Stimulated activated CD8-positive, alpha-beta memory T cell treated with anti-CD3 and anti-CD28 coated beads, Interleukin-4, amount 100 ng/mL, for 24 hours (primary cell): ENCODE data around the gene CYP2B6.
"Not testable (repeated sequence)": the region's sequence is repeated elsewhere in the genome, so short reads cannot be mapped to it uniquely, and the experiment has no call there.

Experiments used
- DNase-seq: peaks from one replicate; pipeline ENCODE4 v3.0.0-alpha.2; 2020; ENCODE audit warnings: low read depth

Gene CYP2B6

DNA sequence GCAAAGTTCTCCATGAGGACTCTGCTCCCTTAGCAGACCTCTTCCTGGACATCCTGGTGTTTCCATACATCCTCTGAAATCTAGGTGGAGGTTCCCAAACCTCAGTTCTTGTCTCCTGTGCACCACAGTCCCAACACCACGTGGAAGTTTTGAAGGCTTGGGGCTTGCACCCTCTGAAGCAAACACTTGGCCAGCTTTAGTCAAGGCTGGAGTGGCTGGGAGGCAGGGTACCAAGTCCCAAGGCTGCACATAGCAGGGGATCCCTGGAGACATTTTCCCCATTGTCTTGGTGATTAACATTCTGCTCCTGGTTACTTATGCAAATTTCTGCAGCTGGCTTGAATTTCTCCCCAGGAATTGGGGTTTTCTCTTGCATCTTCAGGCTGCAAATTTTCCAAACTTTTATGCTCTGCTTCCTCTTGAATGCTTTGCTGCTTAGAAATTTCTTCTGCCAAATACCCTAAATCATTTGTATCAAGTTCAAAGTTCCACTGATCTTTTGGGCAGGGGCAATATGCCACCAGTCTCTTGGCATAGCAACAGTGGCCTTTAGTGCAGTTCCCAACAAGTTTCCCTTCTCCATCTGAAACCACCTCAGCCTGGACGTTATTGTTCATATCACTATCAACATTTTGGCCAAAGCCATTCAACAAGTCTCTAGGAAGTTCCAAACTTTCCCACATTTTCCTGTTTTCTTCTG lies 10.2 kb upstream of the CYP2B6 start:
- not testable (repeated sequence) for DNase-seq

DNA sequence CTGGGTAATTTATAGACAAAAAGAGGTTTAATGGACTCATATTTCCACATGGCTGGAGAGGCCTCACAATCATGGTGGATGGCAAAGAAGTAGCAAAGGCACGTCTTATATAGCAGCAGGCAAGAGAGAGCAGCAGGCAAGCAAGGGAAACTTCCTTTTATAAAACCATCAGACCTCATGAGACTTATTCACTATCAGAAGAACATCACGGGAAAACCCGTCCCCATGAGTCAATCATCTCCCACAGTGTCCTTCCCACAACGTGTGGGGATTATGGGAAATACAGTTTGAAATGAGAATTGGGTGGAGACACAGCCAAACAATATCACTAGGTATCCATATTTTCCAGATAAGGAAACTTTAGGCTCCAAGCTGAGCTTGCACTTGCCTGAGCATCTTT lies 9.5 kb upstream of the CYP2B6 start:
- DNase-seq: no peak

DNA sequence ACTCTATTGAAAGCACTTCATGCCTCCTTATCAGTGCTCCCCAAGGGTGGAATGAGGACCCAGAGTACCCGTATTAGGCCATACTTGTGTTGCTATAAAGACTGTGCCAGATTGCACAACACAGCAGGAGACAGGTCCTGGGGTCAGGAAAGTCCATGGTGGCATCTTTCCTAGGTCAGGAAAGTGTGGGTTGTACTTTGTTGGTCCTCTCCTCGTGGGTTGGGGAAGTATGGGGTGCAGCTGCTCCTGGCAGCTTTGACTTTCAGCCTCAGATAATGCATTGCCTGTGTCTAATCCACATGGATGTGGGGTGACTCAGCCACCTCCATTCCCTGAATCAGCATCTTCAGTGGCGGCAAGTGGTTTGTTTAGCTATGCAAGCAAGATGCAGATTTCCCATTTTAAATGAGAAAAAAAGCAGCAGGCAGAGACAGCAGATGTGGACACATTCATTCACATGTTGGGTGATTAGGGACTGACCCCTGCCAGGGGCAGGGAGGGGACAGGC lies 8.4 kb upstream of the CYP2B6 start:
- no peak for DNase-seq

GRCh38 chr19:40989453-40989852 lies 1.6 kb upstream of the CYP2B6 start:
- DNase-seq: no peak

DNA sequence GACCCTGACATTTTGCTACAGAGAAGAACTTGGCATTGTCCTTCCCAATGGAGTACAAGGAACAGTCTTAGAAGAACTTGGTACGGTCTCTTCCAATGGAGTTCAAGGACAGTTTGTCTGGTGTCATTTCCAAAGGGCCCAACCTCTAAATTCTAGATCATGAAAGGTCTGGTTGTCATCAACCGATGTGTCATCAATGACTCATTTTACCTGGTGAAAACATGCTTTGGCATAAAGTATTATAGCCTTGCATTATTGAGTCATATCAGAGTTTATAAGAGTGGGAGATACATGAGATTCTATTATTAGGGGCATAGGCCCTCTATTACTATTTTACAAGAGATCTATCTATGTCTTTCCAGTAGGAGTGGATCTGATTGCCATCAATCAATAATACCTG lies 4.3 kb downstream of the CYP2B6 start:
- no peak for DNase-seq

DNA sequence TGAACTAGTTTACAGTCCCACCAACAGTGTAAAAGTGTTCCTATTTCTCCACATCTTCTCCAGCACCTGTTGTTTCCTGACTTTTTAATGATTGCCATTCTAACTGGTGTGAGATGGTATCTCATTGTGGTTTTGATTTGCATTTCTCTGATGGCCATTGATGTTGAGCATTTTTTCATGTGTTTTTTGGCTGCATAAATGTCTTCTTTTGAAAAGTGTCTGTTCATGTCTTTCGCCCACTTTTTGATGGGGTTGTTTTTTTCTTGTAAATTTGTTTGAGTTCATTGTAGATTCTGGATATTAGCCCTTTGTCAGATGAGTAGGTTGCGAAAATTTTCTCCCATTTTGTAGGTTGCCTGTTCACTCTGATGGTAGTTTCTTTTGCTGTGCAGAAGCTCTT lies 7.9 kb downstream of the CYP2B6 start:
- not testable (repeated sequence) for DNase-seq

DNA sequence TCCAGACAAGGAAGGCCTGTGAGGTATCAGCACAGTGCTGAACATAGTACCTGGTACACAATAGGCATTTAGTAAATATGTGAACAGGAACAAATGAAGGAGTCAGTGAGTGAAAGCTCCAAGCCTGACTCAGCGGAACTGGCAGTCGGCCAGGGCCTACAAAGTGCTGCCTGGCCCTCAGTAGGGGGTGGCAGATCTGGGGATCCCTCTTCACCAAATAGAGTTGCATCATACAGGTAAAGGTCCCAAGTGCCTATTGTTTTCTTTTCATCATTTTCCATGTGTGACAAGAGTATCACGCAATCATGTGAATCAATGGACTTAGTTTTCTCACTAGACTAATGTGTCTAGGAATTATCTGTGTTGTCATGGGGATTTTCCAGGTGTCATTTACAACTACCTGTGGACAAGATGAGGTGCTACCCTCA lies 9.2 kb downstream of the CYP2B6 start:
- DNase-seq: no peak

- DNase-seq: no peak
These were observed 10.3 kb downstream of the CYP2B6 start for GRCh38 chr19:41001243-41001971.

DNA sequence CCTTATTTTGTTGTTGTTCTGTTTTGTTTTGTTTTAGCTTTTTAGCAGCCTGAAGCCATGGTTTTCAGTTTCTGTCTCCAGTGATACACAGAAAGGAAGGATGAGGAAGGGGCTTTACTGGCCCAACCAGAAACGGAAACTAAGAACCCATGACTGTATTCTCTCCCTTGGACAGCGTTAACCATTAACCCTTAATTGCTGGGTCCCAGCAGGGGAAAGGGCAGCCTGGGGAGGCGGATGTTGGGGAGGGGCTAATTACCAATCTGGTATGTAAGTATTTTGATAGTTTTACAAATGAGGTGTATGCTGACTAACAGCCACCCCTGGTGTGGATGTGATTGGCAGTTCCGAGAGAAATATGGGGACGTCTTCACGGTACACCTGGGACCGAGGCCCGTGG lies 12.6 kb downstream of the CYP2B6 start:
- DNase-seq: not testable (repeated sequence)

GRCh38 chr19:41009700-41010235 lies 18.7 kb downstream of the CYP2B6 start:
- DNase-seq: no peak

DNA sequence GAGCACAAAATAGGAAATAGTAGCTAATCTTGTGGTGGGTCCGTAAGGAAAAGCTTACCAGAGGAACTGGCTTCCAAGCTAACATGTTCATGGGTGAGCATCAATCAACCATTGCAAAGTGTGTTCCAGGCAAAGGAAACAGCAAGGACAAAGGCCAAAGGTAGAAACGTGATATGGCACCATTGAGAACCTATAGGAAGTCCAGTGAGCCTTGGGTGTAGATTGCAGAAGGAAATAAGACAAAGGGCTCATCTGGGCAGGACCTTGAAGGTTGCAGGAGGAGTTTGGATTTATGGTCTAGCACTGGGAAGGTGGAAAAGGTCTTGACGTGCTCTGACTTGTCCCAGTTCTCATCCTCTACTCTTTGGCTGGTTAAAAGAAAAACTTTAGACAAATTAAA lies 22.3 kb downstream of the CYP2B6 start:
- DNase-seq: no peak

DNA sequence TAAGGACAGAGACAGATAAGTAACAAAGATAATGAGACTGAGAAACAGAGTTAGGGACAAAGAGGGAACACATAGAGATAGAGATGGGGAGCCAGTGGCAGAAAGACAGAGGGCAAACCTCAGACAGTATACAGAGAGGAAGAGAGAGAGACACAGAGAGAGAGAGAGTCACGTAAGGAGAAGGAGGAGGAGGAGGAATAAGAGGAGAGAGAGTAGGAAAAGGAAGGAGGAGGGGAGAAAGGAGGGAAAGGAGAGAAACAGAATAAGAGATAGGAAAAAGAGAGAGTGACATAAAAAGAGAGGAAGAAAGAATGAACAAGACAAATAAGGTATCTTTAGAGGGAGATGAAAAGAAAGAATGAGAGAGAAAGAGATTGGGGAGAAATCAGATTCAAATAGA lies 23.6 kb downstream of the CYP2B6 start:
- DNase-seq: no peak

DNA sequence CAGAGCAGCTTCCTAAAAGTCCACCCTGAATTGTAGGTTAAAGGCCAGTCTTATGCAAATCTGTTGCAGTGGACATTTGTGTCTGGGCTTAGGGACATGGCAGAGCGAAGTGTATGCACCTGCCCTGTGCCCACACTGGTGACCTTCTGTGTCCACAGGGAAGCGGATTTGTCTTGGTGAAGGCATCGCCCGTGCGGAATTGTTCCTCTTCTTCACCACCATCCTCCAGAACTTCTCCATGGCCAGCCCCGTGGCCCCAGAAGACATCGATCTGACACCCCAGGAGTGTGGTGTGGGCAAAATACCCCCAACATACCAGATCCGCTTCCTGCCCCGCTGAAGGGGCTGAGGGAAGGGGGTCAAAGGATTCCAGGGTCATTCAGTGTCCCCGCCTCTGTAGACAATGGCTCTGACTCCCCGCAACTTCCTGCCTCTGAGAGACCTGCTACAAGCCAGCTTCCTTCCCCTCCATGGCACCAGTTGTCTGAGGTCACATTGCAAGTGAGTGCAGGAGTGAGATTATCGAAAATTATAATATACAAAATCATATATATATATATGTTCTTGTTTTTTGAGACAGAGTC lies 25.5 kb downstream of the CYP2B6 start:
- no peak for DNase-seq

DNA sequence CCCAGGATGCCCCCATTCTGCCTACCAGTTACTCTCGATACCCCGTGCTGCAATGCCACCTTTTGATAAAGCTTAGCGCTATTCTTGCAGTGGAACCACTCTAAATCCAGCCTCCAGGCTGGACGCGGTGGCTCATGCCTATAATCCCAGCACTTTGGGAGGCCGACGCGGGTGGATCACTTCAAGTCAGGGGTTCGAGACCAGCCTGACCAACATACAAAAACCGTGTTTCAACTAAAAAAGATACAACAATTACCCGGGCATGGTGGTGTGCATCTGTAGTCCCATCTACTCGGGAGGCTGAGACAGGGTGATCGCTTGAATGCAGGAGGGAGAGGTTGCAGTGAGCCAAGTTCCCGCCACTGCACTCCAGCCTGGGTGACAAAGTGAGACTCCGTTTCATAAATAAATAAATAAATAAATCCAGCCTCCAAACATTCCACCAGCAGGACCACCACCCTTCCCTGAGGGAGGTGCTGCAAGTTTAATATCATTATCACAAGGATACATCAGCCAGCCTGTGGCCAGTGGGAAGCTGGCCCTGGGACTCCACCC lies 27.7 kb downstream of the CYP2B6 start:
- DNase-seq: no peak

DNA sequence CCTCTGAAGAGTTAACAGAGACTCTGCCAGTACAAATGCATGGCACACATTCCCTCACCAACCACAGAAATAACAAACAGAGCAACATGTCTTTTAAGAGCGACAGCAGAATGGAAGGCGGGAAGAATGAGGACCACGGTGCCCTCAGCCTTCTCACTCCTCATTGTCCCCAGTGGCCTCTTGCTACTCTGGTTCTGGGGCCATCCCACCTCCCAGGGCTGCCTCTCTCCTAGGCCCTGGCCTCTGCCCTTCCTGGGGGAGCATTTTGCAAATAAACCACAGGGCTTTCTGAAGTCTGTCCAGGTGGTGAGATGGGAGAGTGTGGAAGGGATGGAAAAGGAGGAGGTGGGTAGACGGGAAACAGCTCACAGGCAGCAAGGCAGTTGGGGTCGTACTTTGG lies 28.3 kb downstream of the CYP2B6 start:
- DNase-seq: no peak

- DNase-seq: no peak
These were observed 32.1 kb downstream of the CYP2B6 start for GRCh38 chr19:41023193-41023592.

GRCh38 chr19:41025411-41025810 lies 34.3 kb downstream of the CYP2B6 start:
- no peak for DNase-seq

DNA sequence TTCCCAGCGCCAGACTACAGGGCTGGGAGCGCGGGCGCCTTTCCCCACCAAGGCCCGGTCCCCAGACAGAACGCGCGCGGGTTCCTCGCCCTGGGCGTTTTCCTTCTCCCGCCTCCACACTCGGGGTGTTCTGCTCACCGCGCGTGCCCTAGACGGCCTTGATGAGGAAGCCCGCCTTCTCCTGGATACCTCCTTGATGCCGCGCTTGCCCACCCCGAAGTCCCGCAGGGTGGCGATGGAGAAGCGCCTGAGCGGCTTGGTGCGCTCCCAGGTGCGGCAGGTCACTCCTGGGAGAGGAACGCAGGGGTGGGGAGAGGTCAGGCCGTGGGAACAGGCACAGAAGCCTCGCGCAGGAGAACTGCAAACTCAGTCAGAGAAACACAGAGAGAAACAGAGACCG lies 34.8 kb downstream of the CYP2B6 start:
- DNase-seq: no peak

- DNase-seq: no peak
These were observed 36.3 kb downstream of the CYP2B6 start for GRCh38 chr19:41027273-41027967.

DNA sequence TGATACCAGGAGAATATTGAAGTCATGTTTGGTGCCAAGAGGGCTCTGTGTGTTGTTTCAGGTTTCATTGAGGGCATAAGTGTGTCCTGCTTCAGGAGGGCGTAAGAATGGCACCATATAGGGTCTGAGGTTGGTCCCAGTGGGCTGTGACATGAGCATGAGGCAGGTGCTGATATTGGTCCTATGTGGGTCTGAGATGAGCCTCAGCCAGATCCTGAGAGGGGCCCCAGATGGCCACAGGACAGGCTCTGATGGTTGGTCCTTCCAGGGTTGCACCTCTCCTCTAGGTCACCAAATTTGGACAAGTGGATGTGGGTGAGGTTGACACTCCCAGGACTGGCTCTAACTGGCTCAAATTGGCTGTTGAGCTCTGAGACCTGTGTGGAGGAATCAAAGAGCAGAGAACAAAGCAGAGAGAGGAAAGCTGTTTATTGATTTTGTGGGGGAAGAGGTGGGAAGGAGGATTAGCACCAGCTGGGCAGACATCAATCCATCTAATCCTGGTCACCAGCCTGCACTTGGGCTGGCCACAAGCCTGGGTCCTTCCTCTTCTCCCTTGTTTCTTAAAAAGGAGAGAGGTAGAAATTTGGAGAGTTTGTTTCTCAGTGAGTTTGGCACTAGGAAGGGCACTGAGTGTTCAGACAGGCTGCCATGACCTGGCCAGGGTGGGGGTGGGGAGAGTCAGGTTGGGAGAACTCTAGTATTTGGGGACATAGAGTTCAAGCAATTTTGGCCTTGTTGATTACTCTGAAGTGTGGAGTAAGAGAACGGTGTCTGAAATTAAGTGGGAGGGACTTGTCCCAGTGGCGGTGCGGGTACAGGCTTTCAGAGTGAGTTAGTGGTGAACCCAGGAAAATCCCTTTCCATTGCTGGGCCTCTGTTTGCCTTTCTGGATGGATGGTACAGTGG lies 38.7 kb downstream of the CYP2B6 start:
- no peak for DNase-seq

- DNase-seq: no peak
These were observed 39.6 kb downstream of the CYP2B6 start for GRCh38 chr19:41030651-41031050.
